ENCODE results near the gene LNPK.
"Not testable (repeated sequence)": the region's sequence is repeated elsewhere in the genome, so short reads cannot be mapped to it uniquely, and the experiment has no call there.

Gene LNPK

GRCh38 chr2:175948191-175948590 lies 53.9 kb downstream of the LNPK start:
- Mint-ChIP-seq H3K9me3 (ENCODE audit: low read depth) (no peaks in the 10 kb centered on the region), H3K36me3 (peaks cover 20% of the 10 kb centered on the region), H3K27me3 (no peaks in the 10 kb centered on the region), H3K27ac (no peak overlapping the region), H3K4me3 (no peak overlapping the region), H3K4me1 (ENCODE audit: low read depth) (no peaks in the 10 kb centered on the region)

GRCh38 chr2:175947073-175947472 lies 55.0 kb downstream of the LNPK start:
- Mint-ChIP-seq H3K9me3 (ENCODE audit: low read depth) (no peaks in the 10 kb centered on the region), H3K27ac (no peak overlapping the region), H3K27me3 (no peaks in the 10 kb centered on the region), H3K36me3 (peaks cover 16% of the 10 kb centered on the region), H3K4me1 (ENCODE audit: low read depth) (no peaks in the 10 kb centered on the region), H3K4me3 (no peak overlapping the region)

- H3K27me3 Mint-ChIP-seq, result no peaks in the 10 kb centered on the region
- H3K9me3 Mint-ChIP-seq (ENCODE audit: low read depth), result no peaks in the 10 kb centered on the region
- H3K4me1 Mint-ChIP-seq (ENCODE audit: low read depth), result no peaks in the 10 kb centered on the region
- no peak overlapping the region for H3K27ac Mint-ChIP-seq
- peaks cover 19% of the 10 kb centered on the region for H3K36me3 Mint-ChIP-seq
- no peak overlapping the region for H3K4me3 Mint-ChIP-seq
These were observed 60.4 kb downstream of the LNPK start for GRCh38 chr2:175941699-175942098.

DNA sequence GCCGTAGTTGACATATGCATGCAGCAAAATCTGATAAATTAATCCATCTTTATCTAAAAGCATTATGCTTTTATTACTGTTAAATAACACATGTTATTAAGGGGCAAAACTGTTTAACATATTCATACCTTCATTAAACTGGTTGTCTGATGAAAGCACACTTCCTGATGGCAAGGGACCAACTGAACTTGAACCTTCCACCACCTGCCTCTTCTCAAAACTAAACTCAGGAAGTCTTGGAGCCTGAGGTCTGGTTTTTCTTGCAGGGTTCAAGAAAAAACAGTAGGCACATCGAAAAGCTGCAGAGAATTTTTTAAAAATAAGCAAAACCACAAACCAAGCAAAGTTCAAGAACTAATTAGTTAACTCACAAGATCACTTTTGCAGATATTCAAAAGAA lies 64.9 kb downstream of the LNPK start:
- Mint-ChIP-seq H3K4me1 (ENCODE audit: low read depth) (no peaks in the 10 kb centered on the region), H3K27ac (no peak overlapping the region), H3K9me3 (ENCODE audit: low read depth) (no peaks in the 10 kb centered on the region), H3K27me3 (no peaks in the 10 kb centered on the region), H3K4me3 (no peak overlapping the region), H3K36me3 (peaks cover 26% of the 10 kb centered on the region)

DNA sequence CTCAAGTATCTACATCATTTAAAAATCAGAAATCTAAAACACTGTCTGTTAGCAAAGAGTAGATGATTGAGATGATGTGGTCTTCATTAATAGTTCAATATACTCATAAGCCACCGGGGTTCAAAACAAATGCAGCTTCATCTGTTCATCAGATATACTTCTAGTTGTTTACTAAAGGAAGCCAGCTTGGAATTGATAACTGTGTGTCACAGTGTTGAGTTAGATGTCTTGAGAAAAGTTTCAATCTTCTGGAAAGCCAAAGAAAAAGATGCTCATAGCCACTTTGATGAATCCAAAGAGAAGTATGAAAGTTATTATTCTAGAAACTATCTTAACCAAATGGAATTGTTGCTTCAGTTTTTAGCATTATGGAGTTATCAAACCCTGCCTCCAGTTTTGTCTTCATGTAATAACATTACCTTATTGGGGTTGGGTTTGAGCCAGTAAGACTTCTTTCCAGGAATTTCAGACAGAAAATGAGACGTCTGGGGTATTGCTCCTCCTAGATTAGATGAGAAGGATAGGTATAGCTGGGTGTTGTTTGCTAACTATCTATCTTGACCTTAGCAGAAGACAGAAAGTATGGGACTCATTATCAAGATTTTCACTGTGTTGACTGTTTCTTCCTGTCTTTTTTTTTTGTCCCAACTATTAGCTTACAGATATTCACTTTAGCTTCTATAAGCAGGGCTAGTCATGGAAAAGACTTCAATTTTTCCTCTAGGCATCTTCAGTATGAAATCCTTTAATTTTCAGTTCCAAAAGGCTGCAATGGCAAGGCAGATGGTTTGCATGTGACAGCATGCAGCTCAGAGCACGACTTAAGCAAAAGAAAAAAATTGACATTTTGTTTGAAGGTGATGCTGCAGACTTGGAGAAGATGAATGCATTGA lies 66.5 kb downstream of the LNPK start:
- H3K36me3 Mint-ChIP-seq, result peaks cover 24% of the 10 kb centered on the region
- no peaks in the 10 kb centered on the region for H3K4me1 Mint-ChIP-seq (ENCODE audit: low read depth)

GRCh38 chr2:175932675-175933074 lies 69.4 kb downstream of the LNPK start:
- H3K36me3 Mint-ChIP-seq, result peaks cover 21% of the 10 kb centered on the region
- no peak overlapping the region for H3K27ac Mint-ChIP-seq
- no peaks in the 10 kb centered on the region for H3K9me3 Mint-ChIP-seq (ENCODE audit: low read depth)
- no peaks in the 10 kb centered on the region for H3K27me3 Mint-ChIP-seq
- no peaks in the 10 kb centered on the region for H3K4me1 Mint-ChIP-seq (ENCODE audit: low read depth)
- no peak overlapping the region for H3K4me3 Mint-ChIP-seq

More for the DNA sequence above, 66.5 kb downstream of the LNPK start:
- Mint-ChIP-seq H3K27ac (no peak overlapping the region), H3K4me3 (no peak overlapping the region), H3K9me3 (ENCODE audit: low read depth) (no peaks in the 10 kb centered on the region), H3K27me3 (no peaks in the 10 kb centered on the region)

DNA sequence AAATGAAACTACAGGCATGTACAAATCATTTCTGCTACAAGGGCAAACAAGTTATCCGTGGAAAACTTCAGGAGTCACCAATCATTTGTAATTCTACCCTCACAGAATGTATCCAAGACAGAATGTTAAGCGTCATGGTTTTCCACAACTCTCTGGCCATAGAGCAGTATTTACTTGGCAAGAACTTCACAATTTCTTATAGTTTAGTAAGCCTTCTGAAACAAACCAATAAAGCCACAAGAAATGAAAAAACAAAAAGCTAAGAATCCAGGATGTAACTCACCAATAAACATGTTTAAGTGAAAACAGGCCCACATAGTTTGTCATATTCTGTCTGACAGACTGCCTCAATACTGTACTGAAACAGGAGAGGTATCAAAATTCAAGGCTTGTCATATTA lies 70.3 kb downstream of the LNPK start:
- Mint-ChIP-seq H3K4me3 (no peak overlapping the region), H3K36me3 (peaks cover 22% of the 10 kb centered on the region), H3K9me3 (ENCODE audit: low read depth) (no peaks in the 10 kb centered on the region), H3K27me3 (no peaks in the 10 kb centered on the region), H3K4me1 (ENCODE audit: low read depth) (no peaks in the 10 kb centered on the region), H3K27ac (no peak overlapping the region)

GRCh38 chr2:175930504-175930903 lies 71.6 kb downstream of the LNPK start:
- Mint-ChIP-seq H3K4me3 (no peak overlapping the region), H3K27me3 (no peaks in the 10 kb centered on the region), H3K9me3 (ENCODE audit: low read depth) (no peaks in the 10 kb centered on the region), H3K27ac (no peak overlapping the region), H3K36me3 (peaks cover 21% of the 10 kb centered on the region), H3K4me1 (ENCODE audit: low read depth) (no peaks in the 10 kb centered on the region)

- Mint-ChIP-seq H3K27me3 (no peaks in the 10 kb centered on the region), H3K4me1 (ENCODE audit: low read depth) (no peaks in the 10 kb centered on the region), H3K27ac (no peak overlapping the region), H3K4me3 (no peak overlapping the region), H3K9me3 (ENCODE audit: low read depth) (no peaks in the 10 kb centered on the region), H3K36me3 (peaks cover 18% of the 10 kb centered on the region)
These were observed 72.2 kb downstream of the LNPK start for GRCh38 chr2:175929850-175930249.

DNA sequence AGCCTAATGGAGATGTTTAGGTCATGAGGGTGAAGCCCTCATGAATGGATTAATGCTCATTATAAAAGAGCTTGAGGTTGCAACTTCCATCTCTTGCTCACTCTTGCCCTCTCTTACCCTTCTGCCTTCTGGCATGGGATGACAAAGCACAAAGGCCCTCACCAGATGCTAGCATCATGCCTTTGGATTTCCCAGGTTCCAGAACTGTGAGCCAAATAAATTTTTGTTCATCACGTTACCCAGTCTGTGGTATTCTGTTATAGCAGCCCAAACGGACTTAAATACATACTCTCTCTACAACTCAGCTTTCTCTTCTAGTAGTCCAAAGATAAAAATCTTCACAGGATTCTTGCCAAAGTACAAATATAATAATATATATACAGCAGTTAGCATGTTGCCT lies 75.8 kb downstream of the LNPK start:
- H3K36me3 Mint-ChIP-seq, result peaks cover 10% of the 10 kb centered on the region
- H3K27ac Mint-ChIP-seq, result no peak overlapping the region
- H3K4me3 Mint-ChIP-seq, result no peak overlapping the region
- H3K27me3 Mint-ChIP-seq, result no peaks in the 10 kb centered on the region
- H3K9me3 Mint-ChIP-seq (ENCODE audit: low read depth), result no peaks in the 10 kb centered on the region
- no peaks in the 10 kb centered on the region for H3K4me1 Mint-ChIP-seq (ENCODE audit: low read depth)

DNA sequence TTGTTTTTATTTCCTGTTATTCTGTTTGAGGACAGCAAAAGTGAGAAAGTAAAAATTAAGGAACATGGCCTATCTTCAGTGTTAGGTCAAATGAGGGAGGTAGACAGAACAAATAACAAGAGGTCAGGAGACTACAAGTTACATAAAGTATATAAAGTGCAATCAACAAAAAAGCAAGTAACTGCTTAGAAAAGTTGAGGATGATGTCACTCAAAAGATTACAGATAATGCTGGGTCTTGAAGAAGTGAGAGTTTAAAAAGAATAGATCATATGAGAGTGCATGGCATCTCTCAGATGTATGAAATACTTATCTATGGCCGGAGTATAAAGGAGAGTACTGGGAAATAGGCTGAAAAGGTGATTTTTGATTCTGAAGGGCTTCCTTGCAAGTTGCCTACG lies 79.9 kb downstream of the LNPK start:
- H3K9me3 Mint-ChIP-seq (ENCODE audit: low read depth), result no peaks in the 10 kb centered on the region
- H3K27ac Mint-ChIP-seq, result no peak overlapping the region
- H3K4me3 Mint-ChIP-seq, result no peak overlapping the region
- no peaks in the 10 kb centered on the region for H3K27me3 Mint-ChIP-seq
- H3K4me1 Mint-ChIP-seq (ENCODE audit: low read depth), result no peaks in the 10 kb centered on the region
- peaks cover 7% of the 10 kb centered on the region for H3K36me3 Mint-ChIP-seq

- Mint-ChIP-seq H3K9me3 (ENCODE audit: low read depth) (no peaks in the 10 kb centered on the region), H3K36me3 (no peaks in the 10 kb centered on the region), H3K27me3 (no peaks in the 10 kb centered on the region), H3K4me1 (ENCODE audit: low read depth) (no peaks in the 10 kb centered on the region), H3K27ac (no peak overlapping the region), H3K4me3 (no peak overlapping the region)
These were observed 83.1 kb downstream of the LNPK start for GRCh38 chr2:175918935-175919334.

DNA sequence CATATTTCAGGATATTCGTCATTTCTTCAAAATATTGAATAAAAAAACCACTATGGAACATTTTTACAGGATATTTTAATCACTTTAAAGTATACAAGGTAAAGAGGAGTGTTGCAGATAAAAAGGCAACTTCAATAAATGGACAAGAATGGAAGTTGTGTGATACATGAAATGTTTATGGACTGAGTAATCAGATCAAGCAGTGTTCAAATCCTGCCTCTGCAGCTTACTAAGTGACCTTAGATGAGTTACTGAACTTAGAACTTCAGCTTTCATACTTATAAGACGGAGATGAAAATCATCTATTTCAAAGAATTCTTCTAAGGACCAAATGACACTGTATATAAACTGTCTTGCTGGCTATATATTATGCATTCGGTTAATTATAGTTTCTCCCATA lies 87.2 kb downstream of the LNPK start:
- H3K27ac Mint-ChIP-seq, result no peak overlapping the region
- H3K36me3 Mint-ChIP-seq, result no peaks in the 10 kb centered on the region
- peaks cover 17% of the 10 kb centered on the region for H3K27me3 Mint-ChIP-seq
- no peak overlapping the region for H3K4me3 Mint-ChIP-seq
- no peaks in the 10 kb centered on the region for H3K9me3 Mint-ChIP-seq (ENCODE audit: low read depth)
- no peaks in the 10 kb centered on the region for H3K4me1 Mint-ChIP-seq (ENCODE audit: low read depth)

DNA sequence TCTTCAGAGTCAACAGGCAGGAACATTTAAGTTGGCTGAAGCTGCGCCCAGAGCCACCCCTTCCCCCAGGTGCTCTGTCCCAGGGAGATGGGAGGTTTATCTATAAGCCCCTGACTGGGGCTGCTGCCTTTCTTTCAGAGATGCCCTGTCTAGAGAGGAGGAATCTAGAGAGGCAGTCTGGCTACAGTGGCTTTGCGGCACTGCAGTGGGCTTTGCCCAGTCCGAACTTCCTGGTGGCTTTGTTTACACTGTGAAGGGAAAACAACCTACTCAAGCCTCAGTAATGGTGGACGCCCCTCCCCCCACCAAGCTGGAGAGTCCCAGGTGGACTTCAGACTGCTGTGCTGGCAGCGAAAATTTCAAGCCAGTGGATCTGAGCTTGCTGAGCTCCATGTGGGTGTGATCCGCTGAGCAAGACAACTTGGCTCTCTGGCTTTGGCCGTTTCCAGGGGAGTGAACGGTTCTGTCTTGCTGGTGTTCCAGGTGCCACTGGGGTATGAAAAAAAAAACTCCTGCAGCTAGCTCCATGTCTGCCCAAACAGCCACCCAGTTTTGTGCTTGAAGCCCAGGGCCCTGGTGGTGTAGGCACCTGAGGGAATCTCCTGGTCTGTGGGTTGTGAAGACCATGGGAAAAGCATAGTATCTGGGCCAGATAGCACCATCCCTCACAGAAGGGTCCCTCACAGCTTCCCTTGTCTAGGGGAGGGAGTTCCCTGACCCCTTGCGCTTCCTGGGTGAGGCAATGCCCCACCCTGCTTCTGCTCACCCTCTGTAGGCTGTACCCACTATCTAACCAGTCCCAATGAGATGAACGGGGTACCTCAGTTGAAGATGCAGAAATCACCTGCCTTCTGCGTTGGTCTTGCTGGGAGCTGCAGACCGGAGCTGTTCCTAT lies 88.0 kb downstream of the LNPK start:
- H3K27me3 Mint-ChIP-seq, result peaks cover 17% of the 10 kb centered on the region
- not testable (repeated sequence) for H3K36me3 Mint-ChIP-seq; H3K27ac Mint-ChIP-seq; H3K4me3 Mint-ChIP-seq; H3K4me1 Mint-ChIP-seq (ENCODE audit: low read depth); H3K9me3 Mint-ChIP-seq (ENCODE audit: low read depth)

- not testable (repeated sequence) for H3K4me3 Mint-ChIP-seq; H3K9me3 Mint-ChIP-seq (ENCODE audit: low read depth); H3K36me3 Mint-ChIP-seq; H3K4me1 Mint-ChIP-seq (ENCODE audit: low read depth); H3K27ac Mint-ChIP-seq
- peaks cover 17% of the 10 kb centered on the region for H3K27me3 Mint-ChIP-seq
These were observed 88.8 kb downstream of the LNPK start for GRCh38 chr2:175913267-175913666.
